DMS114 treated with DMSO at 0.1 percent for 48 hours (cell line): ENCODE measurements around the gene INSIG2.

Experiments used
- DNase-seq: peaks from one replicate; lab custom pipeline; 2025; ENCODE audit not compliant: unreplicated experiment; lab: John Stamatoyannopoulos, UW

Gene INSIG2

GRCh38 chr2:118098307-118099030, 10.2 kb downstream of the INSIG2 start:
- no peak for DNase-seq

DNA sequence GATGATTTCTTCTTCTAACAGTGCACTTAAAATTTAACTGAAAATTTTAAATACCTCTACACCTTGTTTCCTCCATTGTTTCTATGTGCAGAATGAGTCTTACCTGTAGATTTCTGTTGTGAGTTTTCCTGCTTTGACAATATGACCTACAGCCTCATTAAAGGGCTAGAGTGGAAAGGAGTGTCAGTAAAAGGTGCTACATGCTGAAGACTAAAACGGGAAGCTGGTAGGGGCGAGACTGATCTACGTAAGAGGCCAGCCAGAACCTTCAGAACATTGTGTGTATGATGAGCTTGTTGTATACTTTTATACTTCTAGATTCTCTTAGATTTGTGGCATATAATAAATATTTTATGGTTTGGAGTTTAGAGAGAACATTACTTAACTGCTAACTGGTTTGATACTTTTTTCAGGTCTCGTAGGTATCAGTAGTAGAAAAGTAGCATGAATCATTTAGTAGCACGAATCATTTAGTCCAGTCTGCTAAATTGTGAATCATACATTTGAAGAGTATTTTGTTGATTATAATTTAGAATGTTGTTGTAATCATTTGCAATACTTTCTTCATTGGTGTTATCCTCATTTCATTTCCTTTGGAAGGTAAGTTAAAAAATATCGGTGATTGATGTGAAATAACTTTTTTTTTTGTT, 14.3 kb downstream of the INSIG2 start:
- DNase-seq = no peak

DNA sequence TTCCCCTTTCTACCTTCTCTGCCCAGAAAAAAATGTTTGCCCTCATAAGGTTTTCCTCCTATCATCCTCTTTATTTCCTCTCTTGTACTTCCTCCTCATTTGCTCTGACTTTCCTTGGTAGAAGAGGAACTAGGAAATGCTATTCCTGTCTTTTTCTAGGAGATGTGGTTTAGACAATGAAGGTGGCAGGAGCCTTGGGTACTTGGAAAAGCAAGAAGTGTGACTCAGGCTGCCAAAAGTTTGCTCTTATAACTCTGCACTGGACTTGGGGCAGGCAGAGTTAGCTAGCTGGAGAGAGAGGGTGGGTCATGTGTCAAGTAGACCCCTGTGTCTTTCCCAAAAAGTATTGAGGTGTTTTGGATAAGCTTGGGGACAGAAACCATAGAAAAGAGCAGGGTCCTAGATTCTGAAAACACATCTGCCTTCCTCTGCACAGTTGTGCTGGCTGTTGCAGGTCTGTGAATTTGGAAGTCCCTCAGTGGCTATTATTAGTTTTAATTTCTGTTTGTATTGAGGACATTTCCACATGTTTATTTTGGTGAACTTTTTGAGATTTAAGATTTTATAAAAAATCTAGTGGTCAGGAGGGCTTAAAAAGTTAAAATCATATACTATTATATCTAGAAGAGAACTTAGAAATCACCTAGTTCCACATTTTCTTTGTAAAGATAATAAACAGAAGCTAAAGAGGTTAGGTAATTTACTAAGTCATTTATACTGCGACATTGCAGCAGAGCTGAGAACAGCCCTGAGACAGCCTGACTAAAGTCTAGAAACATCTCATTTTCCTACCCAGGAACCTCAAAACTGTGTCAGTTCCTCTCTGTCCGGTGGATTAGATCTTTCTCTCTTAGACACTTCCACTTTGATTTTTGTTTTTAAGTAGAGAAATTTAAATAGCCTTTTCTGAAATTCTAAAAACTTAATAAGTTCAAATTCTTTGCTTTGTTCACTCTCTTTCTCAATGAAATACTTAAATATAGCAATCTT, 16.0 kb downstream of the INSIG2 start:
- DNase-seq = no peak

- no peak for DNase-seq
These were observed 17.2 kb downstream of the INSIG2 start for GRCh38 chr2:118105497-118105896.

DNA sequence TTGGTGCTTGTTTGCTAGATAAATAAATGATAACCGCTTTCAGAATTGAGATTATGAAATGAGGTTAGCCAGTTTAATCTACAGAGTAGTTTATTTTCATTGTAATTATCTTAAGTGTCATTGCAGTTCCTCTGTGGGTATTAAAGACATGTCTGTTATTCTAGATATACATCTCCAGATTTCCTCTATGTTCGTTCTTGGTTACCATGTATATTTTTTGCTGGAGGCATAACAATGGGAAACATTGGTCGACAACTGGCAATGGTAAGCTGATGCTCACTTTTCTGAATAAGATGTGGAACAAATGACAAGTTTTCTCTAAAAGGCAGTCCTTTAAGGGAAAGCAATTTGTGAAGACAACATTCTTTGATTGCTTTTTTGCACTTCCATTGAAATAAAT, 18.7 kb downstream of the INSIG2 start:
- no peak for DNase-seq

DNA sequence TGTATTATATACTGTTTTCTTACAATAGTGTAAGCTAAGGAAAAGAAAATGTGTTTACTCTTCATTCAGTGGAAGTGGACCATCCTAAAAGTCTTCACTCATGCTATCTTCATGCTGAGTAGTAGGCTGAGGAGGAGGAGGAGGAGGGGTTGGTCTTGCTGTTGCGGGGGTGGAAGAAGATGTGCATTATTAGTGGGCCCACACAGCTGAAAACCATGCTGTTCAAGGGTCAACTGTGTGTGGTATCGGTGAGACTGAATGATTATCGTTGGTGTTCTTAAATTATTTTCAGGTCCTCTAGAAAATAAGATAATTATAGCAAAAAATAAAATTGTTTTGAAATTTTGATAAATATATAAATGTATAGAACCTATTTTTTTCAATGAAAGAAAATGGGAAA, 22.0 kb downstream of the INSIG2 start:
- DNase-seq = no peak

GRCh38 chr2:118110991-118111390, 22.7 kb downstream of the INSIG2 start:
- DNase-seq = no peak

DNA sequence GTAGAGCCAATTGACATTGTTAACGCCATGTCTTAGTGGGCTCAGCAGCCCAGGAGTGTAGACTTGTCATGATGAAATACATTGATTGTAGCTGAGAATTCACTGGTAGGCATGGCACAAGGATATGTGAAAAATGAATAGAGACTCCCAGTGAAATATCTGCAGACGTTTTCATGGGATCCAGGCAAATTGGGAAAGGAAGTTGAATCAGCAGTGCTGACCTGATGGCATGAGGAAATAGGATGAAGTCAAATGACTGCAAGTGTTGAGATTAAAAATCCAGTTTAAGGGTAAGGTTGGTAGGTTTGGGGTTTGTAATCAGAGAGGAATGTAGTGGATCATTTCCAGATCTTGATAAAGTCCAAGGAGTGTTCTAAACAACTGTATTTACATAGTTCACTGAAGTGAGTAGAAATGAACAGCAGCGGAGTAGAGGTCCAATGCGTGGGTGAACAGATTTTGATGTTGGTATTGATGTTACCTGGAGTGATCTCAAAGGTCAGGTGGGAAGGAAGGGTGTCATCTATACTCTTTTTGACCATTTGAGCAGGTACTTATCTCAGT, 24.6 kb downstream of the INSIG2 start:
- DNase-seq = no peak

GRCh38 chr2:118114863-118115262, 26.6 kb downstream of the INSIG2 start:
- no peak for DNase-seq

GRCh38 chr2:118115761-118116160, 27.5 kb downstream of the INSIG2 start:
- no peak for DNase-seq

GRCh38 chr2:118118479-118118878, 30.2 kb downstream of the INSIG2 start:
- no peak for DNase-seq

DNA sequence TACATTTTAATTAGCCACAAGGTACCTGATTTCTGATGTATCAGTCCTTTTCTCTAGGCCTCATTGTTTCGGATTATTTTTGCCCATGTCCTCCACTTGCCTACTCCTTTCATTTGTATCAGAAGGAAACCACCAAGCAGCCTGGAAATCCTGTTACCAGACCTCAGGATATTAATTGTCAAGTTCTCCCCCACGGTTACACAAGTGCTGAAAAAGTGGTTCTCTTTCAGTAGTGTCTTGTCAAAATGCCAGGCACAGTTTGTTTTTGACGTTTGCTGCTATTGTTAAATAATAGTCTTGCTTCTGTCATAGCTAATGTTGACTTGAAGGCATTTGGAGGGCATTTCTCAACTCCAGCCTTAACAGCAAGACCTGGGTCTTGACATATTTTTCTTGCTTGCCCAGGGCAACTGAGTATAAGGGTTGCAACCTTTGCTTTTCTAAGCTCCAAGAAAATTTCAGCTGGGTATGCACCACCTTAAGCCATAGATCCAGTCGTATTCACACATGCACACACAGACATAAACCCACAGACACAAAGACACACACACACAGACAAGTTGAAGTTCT, 31.0 kb downstream of the INSIG2 start:
- DNase-seq = no peak

DNA sequence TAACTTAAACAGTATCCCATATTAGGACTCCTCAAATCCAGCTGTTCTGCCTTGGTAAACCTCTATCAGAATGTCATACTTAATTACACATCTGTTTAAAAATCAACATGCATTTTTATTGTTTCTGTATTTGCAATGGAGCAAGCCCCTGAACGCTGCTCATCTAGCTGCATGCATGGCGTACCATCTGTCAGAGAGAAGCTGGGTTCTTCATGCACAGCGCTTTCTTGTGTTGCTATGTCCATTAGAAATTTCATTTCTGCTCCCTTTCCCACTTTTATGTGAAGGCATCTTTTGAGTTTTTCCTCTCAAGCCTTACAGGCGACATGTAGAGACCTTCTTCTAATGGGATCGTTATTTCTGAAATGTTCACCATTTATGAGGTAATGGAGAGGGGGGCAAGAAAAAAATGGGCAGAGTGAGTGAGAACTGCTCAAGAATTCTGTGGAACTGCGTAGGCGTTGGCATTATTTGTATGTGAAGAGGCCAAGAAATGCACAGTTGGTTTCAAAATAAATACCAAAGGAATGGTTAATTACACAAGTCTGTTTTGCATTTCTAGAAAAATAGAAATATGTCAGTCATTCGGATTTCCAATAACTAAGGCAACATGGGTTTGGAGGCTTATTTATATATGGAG, 31.6 kb downstream of the INSIG2 start:
- no peak for DNase-seq

GRCh38 chr2:118120401-118120780, 32.1 kb downstream of the INSIG2 start:
- no peak for DNase-seq

GRCh38 chr2:118121101-118121500, 32.8 kb downstream of the INSIG2 start:
- DNase-seq = no peak

DNA sequence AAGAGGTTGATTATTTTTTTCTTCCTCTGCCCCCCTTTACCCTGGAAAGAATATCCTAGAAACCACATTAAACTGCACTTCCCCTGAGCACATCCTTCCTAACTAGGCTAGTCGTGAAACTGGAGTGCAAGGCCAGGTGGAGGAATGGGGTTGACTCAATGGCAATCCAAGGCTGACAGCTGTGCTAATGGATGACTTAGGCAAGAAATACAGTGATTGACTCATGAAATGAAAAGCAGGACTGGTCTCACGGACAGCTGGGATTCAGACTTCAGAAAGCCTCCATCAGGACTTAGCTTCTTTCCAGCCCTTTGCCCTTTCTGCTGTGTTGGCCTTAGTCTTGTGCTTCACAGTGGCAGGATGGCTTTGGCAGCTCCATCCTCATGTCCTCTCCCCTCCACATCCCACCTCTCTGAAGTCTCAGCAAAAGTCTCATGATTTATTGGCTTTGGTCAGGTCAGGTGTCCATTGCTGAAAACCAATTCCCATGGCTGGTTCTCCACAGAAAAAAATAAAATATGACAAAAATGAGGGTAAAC, 33.8 kb downstream of the INSIG2 start:
- no peak for DNase-seq

- DNase-seq = no peak
These were observed 34.5 kb downstream of the INSIG2 start for GRCh38 chr2:118122594-118123281.

- DNase-seq = no peak
These were observed 35.4 kb downstream of the INSIG2 start for GRCh38 chr2:118123561-118124232.

DNA sequence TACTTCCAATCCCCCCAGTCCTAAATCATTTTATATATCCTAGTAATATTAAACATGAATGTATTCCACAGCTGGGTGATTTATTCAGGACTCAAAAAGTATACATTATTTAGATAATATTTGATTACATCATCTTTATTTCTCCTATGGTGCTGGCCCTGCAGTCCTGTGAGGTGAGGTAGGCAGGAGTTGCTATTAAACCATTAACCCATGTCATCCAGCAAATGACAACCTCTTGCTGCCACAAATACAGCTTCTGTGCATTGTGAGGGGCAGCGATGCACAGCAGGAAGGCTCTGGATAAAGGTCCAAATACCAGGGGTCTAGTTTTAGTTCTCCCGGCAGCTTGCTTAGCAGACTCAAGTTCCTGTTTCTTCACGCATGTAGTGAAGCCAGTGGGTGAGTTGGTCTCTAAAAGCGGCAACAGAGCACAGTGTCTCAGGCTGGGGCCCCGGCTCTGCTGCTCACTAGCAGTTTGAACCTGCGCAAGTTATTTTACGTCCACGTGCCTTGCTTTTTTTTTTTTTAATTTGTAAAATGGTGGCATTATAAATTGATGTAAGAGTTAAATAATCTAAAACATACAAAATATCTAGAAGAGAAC, 36.1 kb downstream of the INSIG2 start:
- no peak for DNase-seq
